H1 (cell line): ENCODE data around the gene HOMER1. TPM values are rescaled to one million over a fixed set of nuclear protein-coding genes. Genes with fewer than 3 reads are reported as not detected.

Experiments used
- CTCF ChIA-PET: fragments of 300-600 bp; sonication (Branson Sonifier 250); formaldehyde crosslinking; loops from one replicate; lab custom pipeline; 2021; ENCODE audit not compliant: partially characterized antibody; lab: Charles Lee
- POLR2A ChIA-PET: fragments of 300-600 bp; sonication (Branson Sonifier 250); formaldehyde crosslinking; loops from one replicate; lab custom pipeline; 2021; ENCODE audit warnings: inconsistent platforms; ENCODE audit not compliant: partially characterized antibody; lab: Charles Lee
- DNase-seq, 2 experiments: peaks; one replicate each; pipeline versions ENCODE4 v3.0.0 to v3.0.0-alpha.2; 2010 to 2022; ENCODE audit warnings: low spot score in 2 of 2, low read depth in 1 of 2, mixed read lengths in 1 of 2
- FAIRE-seq: peaks from 2 replicates; lab custom pipeline; 2011; peaks lifted over from hg19 to GRCh38; lab: Jason Lieb, UNC
- H2AFZ ChIP-seq: 2 replicates; pipeline ENCODE4 v1.8.1; 2012; ENCODE audit warnings: low read length, inconsistent platforms
- H2AK5ac ChIP-seq: 2 replicates; pipeline ENCODE4 v1.6.1; 2013; ENCODE audit warnings: low read depth, low read length
- H2BK120ac ChIP-seq: replicated peaks from 2 replicates; pipeline ENCODE3; 2013; ENCODE audit warnings: low read depth, low read length, inconsistent platforms
- H2BK12ac ChIP-seq: 2 replicates; pipeline ENCODE4 v1.6.1; 2013; ENCODE audit warnings: low read depth, low read length
- H2BK15ac ChIP-seq: 2 replicates; pipeline ENCODE4 v1.6.1; 2013; ENCODE audit warnings: low read length
- H2BK20ac ChIP-seq: 2 replicates; pipeline ENCODE4 v1.6.1; 2013; ENCODE audit warnings: low read length
- H2BK5ac ChIP-seq: 2 replicates; pipeline ENCODE4 v1.6.1; 2013; ENCODE audit warnings: low read depth, low read length
- H3K14ac ChIP-seq: 2 replicates; pipeline ENCODE4 v1.6.1; 2013; ENCODE audit warnings: inconsistent platforms; ENCODE audit not compliant: insufficient read length
- H3K18ac ChIP-seq: 2 replicates; pipeline ENCODE4 v1.6.1; 2013; ENCODE audit warnings: low read length; ENCODE audit errors: extremely low read depth
- H3K23ac ChIP-seq: 2 replicates; pipeline ENCODE4 v1.6.1; 2013; ENCODE audit warnings: inconsistent platforms; ENCODE audit not compliant: insufficient read length
- H3K23me2 ChIP-seq: 2 replicates; pipeline ENCODE4 v1.6.1; 2013; ENCODE audit warnings: low read depth, low read length
- H3K27ac ChIP-seq: 2 replicates; pipeline ENCODE4 v1.6.1; 2011; ENCODE audit warnings: low read depth, low read length, inconsistent platforms
- H3K27me3 ChIP-seq, 4 experiments: replicated peaks in 1 of 4; 1 replicate in 1 of 4; 2 replicates in 3 of 4; pipeline versions ENCODE4 v1.6.1 to v1.8.1; 2011 to 2013; ENCODE audit warnings: low read length in 3 of 4, mild to moderate bottlenecking in 3 of 4, inconsistent platforms in 2 of 4, mixed read lengths in 2 of 4, moderate library complexity in 1 of 4; ENCODE audit not compliant: control insufficient read depth in 3 of 4, insufficient read depth in 3 of 4; ENCODE audit errors: extremely low read depth in 1 of 4
- H3K36me3 ChIP-seq, 4 experiments: 2 replicates each; pipeline versions ENCODE4 v1.6.1 to v1.8.1; 2011 to 2013; ENCODE audit warnings: mild to moderate bottlenecking in 4 of 4, low read length in 3 of 4, moderate library complexity in 2 of 4, control low read depth in 1 of 4, inconsistent platforms in 1 of 4; ENCODE audit not compliant: insufficient read depth in 4 of 4, control insufficient read depth in 2 of 4
- H3K4ac ChIP-seq: replicated peaks from 2 replicates; pipeline ENCODE3; 2013; ENCODE audit warnings: low read length, low read depth, mixed read lengths, inconsistent platforms; ENCODE audit not compliant: insufficient read length
- H3K4me1 ChIP-seq, 4 experiments: replicated peaks in 1 of 4; 1 replicate in 1 of 4; 2 replicates in 3 of 4; pipeline versions ENCODE4 v1.6.1 to v1.8.1; 2011 to 2013; ENCODE audit warnings: low read length in 3 of 4, inconsistent platforms in 2 of 4, mixed read lengths in 1 of 4; ENCODE audit not compliant: insufficient read depth in 4 of 4, control insufficient read depth in 3 of 4
- H3K4me2 ChIP-seq, 2 experiments: 2 replicates each; pipeline versions ENCODE4 v1.6.1 to v1.8.1; 2011 to 2013; ENCODE audit warnings: low read depth in 2 of 2, low read length in 2 of 2, control low read depth in 1 of 2, inconsistent platforms in 1 of 2, mild to moderate bottlenecking in 1 of 2; ENCODE audit not compliant: insufficient read depth in 1 of 2
- H3K4me3 ChIP-seq, 4 experiments: fragments of 200-600, 300-600 bp in 1 of 4; sonication (generic), shearing (Covaris generic), sonication (Bioruptor Twin) in 1 of 4; 2 replicates each; pipeline versions ENCODE4 v1.5.1 to v1.8.1; 2011 to 2016; ENCODE audit warnings: low read length in 4 of 4, low read depth in 3 of 4, control low read depth in 2 of 4, inconsistent platforms in 2 of 4, mild to moderate bottlenecking in 2 of 4, mixed read lengths in 1 of 4, moderate library complexity in 1 of 4; ENCODE audit not compliant: insufficient read depth in 2 of 4; ENCODE audit errors: extremely low read depth in 1 of 4
- H3K56ac ChIP-seq: replicated peaks from 2 replicates; pipeline ENCODE3; 2013; ENCODE audit warnings: low read depth, mild to moderate bottlenecking, mixed read lengths, low read length, inconsistent platforms; ENCODE audit not compliant: insufficient read length
- H3K79me1 ChIP-seq: 2 replicates; pipeline ENCODE4 v1.6.1; 2013; ENCODE audit warnings: low read depth, low read length, control low read depth
- H3K79me2 ChIP-seq, 2 experiments: 2 replicates each; pipeline versions ENCODE4 v1.6.1 to v1.8.1; 2012 to 2013; ENCODE audit warnings: low read length in 2 of 2, mild to moderate bottlenecking in 2 of 2, inconsistent platforms in 1 of 2; ENCODE audit not compliant: insufficient read depth in 2 of 2, control insufficient read depth in 1 of 2
- H3K9ac ChIP-seq, 4 experiments: replicated peaks in 1 of 4; 1 replicate in 1 of 4; 2 replicates in 3 of 4; pipeline versions ENCODE4 v1.6.1 to v1.8.1; 2011 to 2013; ENCODE audit warnings: low read depth in 3 of 4, low read length in 3 of 4, control low read depth in 2 of 4, mild to moderate bottlenecking in 2 of 4, moderate library complexity in 2 of 4, inconsistent platforms in 1 of 4; ENCODE audit errors: extremely low read depth in 1 of 4
- H3K9me3 ChIP-seq, 2 experiments: 2 replicates each; pipeline versions ENCODE4 v1.6.1 to v1.8.1; 2012 to 2013; ENCODE audit warnings: mild to moderate bottlenecking in 2 of 2, moderate library complexity in 2 of 2, control low read depth in 1 of 2, inconsistent platforms in 1 of 2, low read depth in 1 of 2, low read length in 1 of 2, mixed read lengths in 1 of 2; ENCODE audit not compliant: insufficient read depth in 2 of 2
- H4K20me1 ChIP-seq, 2 experiments: replicated peaks in 1 of 2; 2 replicates each; pipeline versions ENCODE3 to v1.8.1; 2011 to 2013; ENCODE audit warnings: inconsistent platforms in 2 of 2, low read length in 2 of 2, mild to moderate bottlenecking in 1 of 2; ENCODE audit not compliant: insufficient read depth in 2 of 2, control insufficient read depth in 1 of 2
- H4K5ac ChIP-seq: 2 replicates; pipeline ENCODE4 v1.6.1; 2013; ENCODE audit warnings: low read length, low read depth, mixed read lengths, inconsistent platforms; ENCODE audit not compliant: insufficient read length
- H4K8ac ChIP-seq: 2 replicates; pipeline ENCODE4 v1.8.0; 2013; ENCODE audit warnings: mild to moderate bottlenecking, moderate library complexity, low read length, inconsistent platforms; ENCODE audit not compliant: insufficient read depth; ENCODE audit errors: extremely low read depth
- H4K91ac ChIP-seq: replicated peaks from 2 replicates; pipeline ENCODE3; 2013; ENCODE audit warnings: low read length, mixed read lengths, inconsistent platforms; ENCODE audit not compliant: insufficient read length
- BACH1 ChIP-seq: IDR thresholded peaks from 2 replicates; pipeline ENCODE4 v1.6.1; 2012; ENCODE audit warnings: low read length, improper control_type of control experiment
- CBX5 ChIP-seq: fragments of 300-800, 300-1000 bp; sonication (generic); IDR thresholded peaks from 2 replicates; pipeline ENCODE4 v1.7.1; 2016; ENCODE audit warnings: antibody characterized with exemption, low read length, low read depth
- CHD1 ChIP-seq: IDR thresholded peaks from 2 replicates; pipeline ENCODE4 v1.6.1; 2012; ENCODE audit warnings: low read depth, low read length, improper control_type of control experiment
- CHD2 ChIP-seq: IDR thresholded peaks from 2 replicates; pipeline ENCODE4 v1.6.1; 2012; ENCODE audit warnings: low read length, improper control_type of control experiment
- EP300 ChIP-seq, 2 experiments: IDR thresholded peaks; 1 replicate in 1 of 2; 2 replicates in 1 of 2; pipeline ENCODE4 v1.6.1; 2011 to 2012; ENCODE audit warnings: low read depth in 2 of 2, low read length in 2 of 2, mild to moderate bottlenecking in 2 of 2, borderline replicate concordance in 1 of 2, inconsistent platforms in 1 of 2, moderate library complexity in 1 of 2
- GABPA ChIP-seq: IDR thresholded peaks from 2 replicates; pipeline ENCODE4 v1.6.1; 2011; ENCODE audit warnings: mild to moderate bottlenecking, low read length, moderate library complexity, borderline replicate concordance; ENCODE audit not compliant: insufficient read depth
- NANOG ChIP-seq: IDR thresholded peaks from 2 replicates; pipeline ENCODE4 v1.6.1; 2011; ENCODE audit warnings: low read length, low read depth, mild to moderate bottlenecking, inconsistent platforms; ENCODE audit not compliant: insufficient read depth, poor library complexity, severe bottlenecking
- PHF8 ChIP-seq: fragments of 200-600 bp; sonication (generic); conservative IDR thresholded peaks from 2 replicates; pipeline ENCODE4 v1.7.1; 2012; ENCODE audit warnings: low read depth, mild to moderate bottlenecking, inconsistent platforms, low read length, moderate library complexity
- RBBP5 ChIP-seq: IDR thresholded peaks from 2 replicates; pipeline ENCODE4 v1.7.1; 2012; ENCODE audit warnings: low read depth, mild to moderate bottlenecking, inconsistent platforms, low read length, moderate library complexity, borderline replicate concordance
- RXRA ChIP-seq: IDR thresholded peaks from 2 replicates; pipeline ENCODE4 v1.6.1; 2011; ENCODE audit warnings: low read depth, mild to moderate bottlenecking, low read length, moderate library complexity; ENCODE audit not compliant: insufficient read depth
- SRF ChIP-seq: IDR thresholded peaks from 2 replicates; pipeline ENCODE4 v1.6.1; 2011; ENCODE audit warnings: mild to moderate bottlenecking, low read depth, low read length, moderate library complexity
- YY1 ChIP-seq: IDR thresholded peaks from 2 replicates; pipeline ENCODE4 v1.6.1; 2011; ENCODE audit warnings: low read depth, mild to moderate bottlenecking, low read length
- WGBS, 2 experiments: shearing (Covaris generic) in 1 of 2; methylation state at CpG; one replicate each; pipeline versions ENCODE4 v1.1.6 to v1.1.7; 2013 to 2015; ENCODE audit warnings: low lambda C conversion rate in 2 of 2, mixed read lengths in 2 of 2, inconsistent platforms in 1 of 2, low coverage in 1 of 2, missing lambda C conversion rate in 1 of 2; ENCODE audit not compliant: insufficient replicate concordance in 2 of 2, insufficient coverage in 1 of 2, insufficient read length in 1 of 2; ENCODE audit errors: extremely low coverage in 1 of 2, missing lambda C conversion rate in 1 of 2; 5-methylcytosine and 5-hydroxymethylcytosine counted together
- polyA plus RNA-seq, 7 experiments: library from polyadenylated mRNA; depleted of rRNA in 3 of 7; stranded (reverse) in 5 of 7; unstranded in 2 of 7; fragments of >200 nt in 5 of 7; fragments of 200-250 nt in 2 of 7; gene quantifications; 1 replicate in 5 of 7; 2 replicates in 1 of 7; 4 replicates in 1 of 7; pipeline versions ENCODE4 v1.2.1 to v1.2.3, GENCODE V29; 2011 to 2013; ENCODE audit warnings: missing spikeins in 2 of 7, mixed read lengths in 2 of 7
- total RNA-seq: library from RNA; stranded (reverse); fragmentation: NEBNext Ultra II Directional; extraction: Animal tissue kit (Norgen Biotek cat#: 25700); gene quantifications from 2 replicates; pipeline ENCODE4 v1.2.1, GENCODE V29; 2021
- TF ChIP-seq, protein P1 (sequence below): IDR thresholded peaks from 2 replicates; pipeline ENCODE4 v1.6.1; 2011; ENCODE audit warnings: low read depth, mild to moderate bottlenecking, low read length; ENCODE audit not compliant: insufficient read depth

HOMER1 gene
- total and polyA plus RNA-seq, 2 of the 8 experiments (the other 6 are each of a cell fraction or from before 2014, with no cell fraction given): 6.4 to 57.9 TPM

DNA sequence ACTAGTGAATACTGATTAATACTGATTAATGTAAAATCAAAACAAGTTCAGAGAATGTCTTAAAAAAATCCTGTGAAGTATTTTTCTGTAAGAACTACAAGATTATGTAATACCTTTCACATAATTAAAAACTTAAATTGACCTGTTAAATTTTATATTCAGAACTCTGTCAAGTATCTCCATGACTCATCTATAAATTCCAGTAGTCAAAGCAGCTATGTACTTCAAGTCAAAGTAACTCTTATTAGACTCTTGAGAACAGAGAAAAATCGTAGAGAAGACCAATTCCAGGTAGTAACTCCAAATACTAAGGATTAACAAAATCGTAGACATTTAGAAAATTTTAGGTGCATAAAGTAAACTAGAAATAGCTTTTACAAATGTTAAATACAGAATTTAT, 77.1 kb downstream of the HOMER1 start:
- FAIRE-seq: no peak
- CTCF ChIA-PET: no interaction called here

More for the DNA sequence above, 77.1 kb downstream of the HOMER1 start:
- H3K4me1 ChIP-seq: 0 out of 7 replicates have a peak, but pooled peaks cover 0 to 2% (median 0%) of the 10 kb centered on the region in 4 experiments
- TF ChIP-seq NANOG: no peak
- TF ChIP-seq SRF: no peak
- no peak for TF ChIP-seq CBX5
- TF ChIP-seq BACH1: no peak
- no peak for TF ChIP-seq PHF8
- no peak for TF ChIP-seq YY1
- TF ChIP-seq EP300 (IDR thresholded peaks at IDR 0.05; ENCODE audit: borderline replicate concordance in 1 of 2, low read depth in 2 of 2, low read length in 2 of 2): no peak
- no peak for TF ChIP-seq RBBP5
- no peak for TF ChIP-seq CHD2
- no peak for TF ChIP-seq RXRA
- TF ChIP-seq, protein P1, sequence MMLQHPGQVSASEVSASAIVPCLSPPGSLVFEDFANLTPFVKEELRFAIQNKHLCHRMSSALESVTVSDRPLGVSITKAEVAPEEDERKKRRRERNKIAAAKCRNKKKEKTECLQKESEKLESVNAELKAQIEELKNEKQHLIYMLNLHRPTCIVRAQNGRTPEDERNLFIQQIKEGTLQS: no peak
- no peak for TF ChIP-seq CHD1
- no peak for TF ChIP-seq GABPA
- DNase-seq: no peak
- no peak overlapping the region for H2BK120ac ChIP-seq
- H3K27me3 ChIP-seq: no peaks in the 10 kb centered on the region
- H3K79me2 ChIP-seq: no peaks in the 10 kb centered on the region
- no peak overlapping the region for H4K8ac ChIP-seq
- peaks cover 0 to 19% (median 4%) of the 10 kb centered on the region in 4 experiments; a peak in 3 of 8 replicates for H3K36me3 ChIP-seq
- POLR2A ChIA-PET: no interaction called here
- no peak overlapping the region for H3K4ac ChIP-seq
- H2AFZ ChIP-seq: no peak overlapping the region
- H3K4me2 ChIP-seq: no peak overlapping the region
- no peak overlapping the region for H2BK12ac ChIP-seq
- no peak overlapping the region for H3K4me3 ChIP-seq
- no peaks in the 10 kb centered on the region for H3K9me3 ChIP-seq
- no peak overlapping the region for H3K27ac ChIP-seq
- H2BK15ac ChIP-seq: no peak overlapping the region
- no peak overlapping the region for H4K91ac ChIP-seq
- no peak overlapping the region for H2AK5ac ChIP-seq
- no peak overlapping the region for H3K23ac ChIP-seq
- no peaks in the 10 kb centered on the region for H3K79me1 ChIP-seq
- H3K14ac ChIP-seq: no peak overlapping the region
- no peak overlapping the region for H4K5ac ChIP-seq
- H2BK5ac ChIP-seq: no peak overlapping the region
- H2BK20ac ChIP-seq: no peak overlapping the region
- 84% methylated on average over 2 of the region's 2 CpGs; no CpG with 5 or more reads in 1 of the 2 experiments for WGBS, 2 experiments
- no peaks in the 10 kb centered on the region for H3K23me2 ChIP-seq
- no peak overlapping the region for H3K56ac ChIP-seq
- no peaks in the 10 kb centered on the region for H4K20me1 ChIP-seq
- no peak overlapping the region for H3K9ac ChIP-seq
- H3K18ac ChIP-seq: no peak overlapping the region
